Type B pancreatic cell (in vitro differentiated cells): Measurements from ENCODE around the gene MTRR. TPM values are rescaled to one million over a fixed set of nuclear protein-coding genes. Genes with fewer than 3 reads are reported as not detected.
A peak's percentile ranks its signal among the peaks of the same experiment; 100 is the strongest.

Source experiments
- DNase-seq: peaks from one replicate; pipeline ENCODE4 v3.0.0; 2021; ENCODE audit warnings: mixed read lengths; ENCODE audit not compliant: unreplicated experiment; ENCODE audit errors: extremely low spot score
- H3K27ac Mint-ChIP-seq: 2 replicates; pipeline ENCODE4 v1.8.0; 2021; ENCODE audit warnings: mild to moderate bottlenecking, mixed read lengths
- H3K27me3 Mint-ChIP-seq: 2 replicates; pipeline ENCODE4 v1.8.0; 2021; ENCODE audit warnings: mixed read lengths
- H3K36me3 Mint-ChIP-seq: 2 replicates; pipeline ENCODE4 v1.8.0; 2021; ENCODE audit warnings: mixed read lengths
- H3K4me1 Mint-ChIP-seq: one replicate; pipeline ENCODE4 v1.8.0; 2021; ENCODE audit warnings: mixed read lengths; ENCODE audit not compliant: unreplicated experiment
- H3K4me3 Mint-ChIP-seq: 2 replicates; pipeline ENCODE4 v1.8.0; 2021; ENCODE audit warnings: mild to moderate bottlenecking, mixed read lengths
- H3K9me3 Mint-ChIP-seq: 2 replicates; pipeline ENCODE4 v1.8.0; 2021; ENCODE audit warnings: mixed read lengths
- CTCF ChIP-seq: fragments of 200-600 bp; sonication (generic); conservative IDR thresholded peaks from 2 replicates; pipeline ENCODE4 v1.5.0; 2021; ENCODE audit warnings: antibody characterized with exemption, mild to moderate bottlenecking
- total RNA-seq: library from RNA; stranded (reverse); gene quantifications from 2 replicates; pipeline ENCODE4 v1.2.1, GENCODE V29; 2021; ENCODE audit warnings: low replicate concordance

Gene MTRR
- total RNA-seq, 1 donor from 2014 or later: 49.3 TPM

GRCh38 chr5:7845557-7845956 lies 23.4 kb upstream of the MTRR start:
- no peak for TF ChIP-seq CTCF
- Mint-ChIP-seq H3K4me3 (no peak overlapping the region), H3K36me3 (peaks cover 3% of the 10 kb centered on the region), H3K4me1 (no peaks in the 10 kb centered on the region), H3K9me3 (peaks cover 5% of the 10 kb centered on the region), H3K27ac (no peak overlapping the region), H3K27me3 (peaks cover 21% of the 10 kb centered on the region)
- DNase-seq: no peak

GRCh38 chr5:7846327-7846726 lies 22.6 kb upstream of the MTRR start:
- Mint-ChIP-seq H3K4me3 (no peak overlapping the region), H3K9me3 (peaks cover 4% of the 10 kb centered on the region), H3K27ac (no peak overlapping the region), H3K36me3 (no peaks in the 10 kb centered on the region), H3K4me1 (peaks cover 3% of the 10 kb centered on the region), H3K27me3 (peaks cover 21% of the 10 kb centered on the region)
- no peak for TF ChIP-seq CTCF
- DNase-seq: no peak

- H3K36me3 Mint-ChIP-seq: no peaks in the 10 kb centered on the region
- H3K4me1 Mint-ChIP-seq: peaks cover 10% of the 10 kb centered on the region
- H3K9me3 Mint-ChIP-seq: peaks cover 9% of the 10 kb centered on the region
- no peak for DNase-seq
- no peak for TF ChIP-seq CTCF
- peaks cover 21% of the 10 kb centered on the region for H3K27me3 Mint-ChIP-seq
- H3K27ac Mint-ChIP-seq: no peak overlapping the region
- H3K4me3 Mint-ChIP-seq: peak overlapping the region; percentile 17
Measured at GRCh38 chr5:7848296-7848695, 20.7 kb upstream of the MTRR start.

GRCh38 chr5:7849681-7850394 lies 19.1 kb upstream of the MTRR start:
- H3K4me1 Mint-ChIP-seq: peaks cover 10% of the 10 kb centered on the region
- H3K4me3 Mint-ChIP-seq: peak overlapping the region; percentile 89
- no peak overlapping the region for H3K27ac Mint-ChIP-seq
- peaks cover 14% of the 10 kb centered on the region for H3K27me3 Mint-ChIP-seq
- no peaks in the 10 kb centered on the region for H3K36me3 Mint-ChIP-seq
- DNase-seq: no peak
- TF ChIP-seq CTCF: peak; percentile 36
- peaks cover 14% of the 10 kb centered on the region for H3K9me3 Mint-ChIP-seq

DNA sequence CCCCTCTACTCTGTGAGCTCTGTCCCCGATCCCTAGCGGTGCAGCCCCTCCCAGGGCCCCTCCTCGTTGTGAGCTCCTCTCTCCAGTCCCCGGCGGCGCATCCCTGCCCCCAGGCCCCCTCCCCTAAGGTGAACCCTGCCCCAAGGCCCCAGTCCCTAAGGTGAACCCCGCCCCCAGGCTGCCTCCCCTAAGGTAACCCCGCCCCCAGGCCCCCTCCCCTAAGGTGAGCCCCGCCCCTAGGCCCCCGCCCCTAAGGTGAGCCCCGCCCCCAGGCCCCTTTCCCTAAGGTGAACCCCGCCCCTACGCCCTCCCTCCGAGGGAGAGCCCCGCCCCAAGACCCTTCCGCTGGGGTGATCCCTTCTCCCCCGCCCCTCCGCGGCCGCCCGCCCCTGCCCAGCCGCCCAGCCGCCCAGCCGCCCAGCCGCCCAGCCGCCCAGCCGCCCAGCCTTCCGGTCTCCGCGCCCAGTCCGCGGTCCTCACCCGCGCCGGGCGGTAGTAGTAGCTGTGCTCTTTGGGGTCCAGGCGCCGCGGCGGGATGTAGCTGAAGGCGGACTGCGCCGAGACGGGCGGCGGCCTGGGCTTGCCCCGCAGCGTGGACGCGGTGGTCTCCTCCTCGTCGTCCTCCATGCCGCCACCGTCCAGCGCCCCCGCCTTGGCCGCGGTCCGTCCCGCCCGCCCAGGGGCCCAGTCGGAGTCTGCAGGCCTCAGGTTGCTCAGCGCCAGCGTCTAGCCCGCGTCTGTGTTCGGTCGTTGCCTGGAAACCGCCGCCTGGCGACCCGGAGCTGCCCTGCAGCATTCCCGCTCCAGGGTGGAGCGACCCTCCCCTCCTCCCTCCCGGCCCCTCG lies 18.3 kb upstream of the MTRR start, which contains the start of gene CFAP90:
CFAP90 (minus strand) TSS at position 739 of the 845 bp plus-strand sequence; CDS start at position 627, 112 bp downstream.
- Mint-ChIP-seq H3K4me3 (peak within 1 kb of the TSS; percentile 91), H3K4me1 (peaks cover 10% of the 10 kb centered on the region), H3K27me3 (peaks cover 10% of the 10 kb centered on the region), H3K9me3 (peaks cover 14% of the 10 kb centered on the region), H3K36me3 (no peaks in the 10 kb centered on the region), H3K27ac (peak within 1 kb of the TSS; percentile 55)
- DNase-seq: peak; percentile 83
- peak; percentile 73 for TF ChIP-seq CTCF
